MG63 (cell line): ENCODE data around the gene WNT3. TPM values are rescaled to one million over a fixed set of nuclear protein-coding genes. Genes with fewer than 3 reads are reported as not detected.

Source experiments
- DNase-seq: peaks from one replicate; pipeline ENCODE4 v3.0.0-alpha.2; 2020
- H3K27me3 ChIP-seq: fragments of 250-450 bp; sonication (Bioruptor Pico); 2 replicates; pipeline ENCODE4 v1.5.1; 2020; ENCODE audit warnings: mild to moderate bottlenecking, moderate library complexity
- H3K36me3 ChIP-seq: fragments of 250-450 bp; sonication (Bioruptor Pico); 2 replicates; pipeline ENCODE4 v1.5.1; 2020; ENCODE audit warnings: mild to moderate bottlenecking, moderate library complexity
- H3K4me3 ChIP-seq: fragments of 250-450 bp; sonication (Bioruptor Pico); 2 replicates; pipeline ENCODE4 v1.5.1; 2020; ENCODE audit warnings: mild to moderate bottlenecking, moderate library complexity
- H3K9me3 ChIP-seq: fragments of 250-450 bp; sonication (Bioruptor Pico); 2 replicates; pipeline ENCODE4 v1.5.1; 2020; ENCODE audit warnings: mild to moderate bottlenecking, moderate library complexity
- total RNA-seq: library from RNA; depleted of rRNA; stranded (reverse); fragments of >200 nt; shearing (Covaris generic); gene quantifications from 2 replicates; pipeline ENCODE4 v1.2.3, GENCODE V29; 2014; ENCODE audit warnings: low replicate concordance; rRNA removed

The WNT3 gene
- total RNA-seq, result 5.6 and 8.5 TPM in 2 replicates

- DNase-seq, result no peak
- H3K4me3 ChIP-seq, result no peak within 1 kb of the TSS
- no peaks in the 10 kb centered on the region for H3K36me3 ChIP-seq
- no peaks in the 10 kb centered on the region for H3K9me3 ChIP-seq
- H3K27me3 ChIP-seq, result peaks cover 22% of the 10 kb centered on the region
These were observed at the start of gene WNT3 for GRCh38 chr17:46818316-46818928. WNT3 (minus strand) TSS chr17:46818692; CDS start chr17:46818597, 95 bp downstream.

- Histone ChIP-seq H3K4me3 (no peak overlapping the region), H3K9me3 (no peaks in the 10 kb centered on the region), H3K27me3 (no peaks in the 10 kb centered on the region), H3K36me3 (no peaks in the 10 kb centered on the region)
- DNase-seq, result no peak
These were observed 48.3 kb upstream of the WNT3 start for GRCh38 chr17:46866747-46867146.

GRCh38 chr17:46866325-46866724 lies 47.8 kb upstream of the WNT3 start:
- DNase-seq, result no peak
- Histone ChIP-seq H3K27me3 (no peaks in the 10 kb centered on the region), H3K36me3 (no peaks in the 10 kb centered on the region), H3K4me3 (no peak overlapping the region), H3K9me3 (no peaks in the 10 kb centered on the region)

GRCh38 chr17:46865100-46865499 lies 46.6 kb upstream of the WNT3 start:
- no peaks in the 10 kb centered on the region for H3K27me3 ChIP-seq
- H3K4me3 ChIP-seq, result no peak overlapping the region
- no peaks in the 10 kb centered on the region for H3K9me3 ChIP-seq
- H3K36me3 ChIP-seq, result no peaks in the 10 kb centered on the region
- no peak for DNase-seq

- no peak overlapping the region for H3K4me3 ChIP-seq
- H3K36me3 ChIP-seq, result no peaks in the 10 kb centered on the region
- no peak for DNase-seq
- H3K27me3 ChIP-seq, result no peaks in the 10 kb centered on the region
- H3K9me3 ChIP-seq, result no peaks in the 10 kb centered on the region
These were observed 45.1 kb upstream of the WNT3 start for GRCh38 chr17:46863383-46864121.

GRCh38 chr17:46862949-46863348 lies 44.5 kb upstream of the WNT3 start:
- Histone ChIP-seq H3K4me3 (no peak overlapping the region), H3K27me3 (no peaks in the 10 kb centered on the region), H3K36me3 (no peaks in the 10 kb centered on the region), H3K9me3 (no peaks in the 10 kb centered on the region)
- DNase-seq, result no peak

GRCh38 chr17:46859996-46860395 lies 41.5 kb upstream of the WNT3 start:
- H3K36me3 ChIP-seq, result no peaks in the 10 kb centered on the region
- H3K4me3 ChIP-seq, result no peak overlapping the region
- H3K9me3 ChIP-seq, result no peaks in the 10 kb centered on the region; the same call in 1 of the 2 replicates
- DNase-seq, result no peak
- no peaks in the 10 kb centered on the region for H3K27me3 ChIP-seq

- peaks cover 3% of the 10 kb centered on the region; the same call in 1 of the 2 replicates for H3K27me3 ChIP-seq
- H3K4me3 ChIP-seq, result no peak overlapping the region
- H3K36me3 ChIP-seq, result no peaks in the 10 kb centered on the region
- no peak for DNase-seq
- H3K9me3 ChIP-seq, result no peaks in the 10 kb centered on the region; the same call in 1 of the 2 replicates
These were observed 39.1 kb upstream of the WNT3 start for GRCh38 chr17:46857600-46857999.

GRCh38 chr17:46854948-46855347 lies 36.5 kb upstream of the WNT3 start:
- no peaks in the 10 kb centered on the region for H3K36me3 ChIP-seq
- no peaks in the 10 kb centered on the region; the same call in 1 of the 2 replicates for H3K9me3 ChIP-seq
- DNase-seq, result no peak
- H3K4me3 ChIP-seq, result no peak overlapping the region
- peaks cover 22% of the 10 kb centered on the region for H3K27me3 ChIP-seq

GRCh38 chr17:46854515-46854914 lies 36.0 kb upstream of the WNT3 start:
- DNase-seq, result no peak
- H3K36me3 ChIP-seq, result no peaks in the 10 kb centered on the region
- no peak overlapping the region for H3K4me3 ChIP-seq
- peaks cover 25% of the 10 kb centered on the region for H3K27me3 ChIP-seq
- H3K9me3 ChIP-seq, result no peaks in the 10 kb centered on the region; the same call in 1 of the 2 replicates

- peaks cover 25% of the 10 kb centered on the region for H3K27me3 ChIP-seq
- H3K36me3 ChIP-seq, result no peaks in the 10 kb centered on the region
- no peaks in the 10 kb centered on the region; the same call in 1 of the 2 replicates for H3K9me3 ChIP-seq
- no peak for DNase-seq
- H3K4me3 ChIP-seq, result no peak overlapping the region
These were observed 35.5 kb upstream of the WNT3 start for GRCh38 chr17:46853896-46854444.

GRCh38 chr17:46851029-46851741 lies 32.7 kb upstream of the WNT3 start, which contains the start of gene WNT9B:
WNT9B (plus strand) TSS chr17:46851583; CDS start chr17:46851639, 56 bp downstream.
- H3K27me3 ChIP-seq, result peaks cover 29% of the 10 kb centered on the region

GRCh38 chr17:46850688-46851028 lies 32.2 kb upstream of the WNT3 start:
- Histone ChIP-seq H3K36me3 (no peaks in the 10 kb centered on the region), H3K27me3 (peaks cover 29% of the 10 kb centered on the region), H3K9me3 (no peaks in the 10 kb centered on the region), H3K4me3 (no peak overlapping the region)
- DNase-seq, result no peak

More at GRCh38 chr17:46851029-46851741, 32.7 kb upstream of the WNT3 start, which contains the start of gene WNT9B:
- Histone ChIP-seq H3K36me3 (no peaks in the 10 kb centered on the region), H3K9me3 (no peaks in the 10 kb centered on the region), H3K4me3 (peak within 1 kb of the TSS; percentile 21)
- DNase-seq, result peak; percentile 43

- Histone ChIP-seq H3K4me3 (no peak overlapping the region), H3K36me3 (no peaks in the 10 kb centered on the region), H3K9me3 (peaks cover 3% of the 10 kb centered on the region), H3K27me3 (peaks cover 32% of the 10 kb centered on the region)
- no peak for DNase-seq
These were observed 30.0 kb upstream of the WNT3 start for GRCh38 chr17:46848534-46848933.

GRCh38 chr17:46847204-46848191 lies 29.0 kb upstream of the WNT3 start:
- H3K27me3 ChIP-seq, result peaks cover 33% of the 10 kb centered on the region

GRCh38 chr17:46842835-46843234 lies 24.3 kb upstream of the WNT3 start:
- Histone ChIP-seq H3K4me3 (no peak overlapping the region), H3K27me3 (peaks cover 23% of the 10 kb centered on the region), H3K36me3 (no peaks in the 10 kb centered on the region), H3K9me3 (peaks cover 16% of the 10 kb centered on the region)
- DNase-seq, result no peak

More at GRCh38 chr17:46847204-46848191, 29.0 kb upstream of the WNT3 start:
- no peak for DNase-seq
- H3K9me3 ChIP-seq, result peaks cover 14% of the 10 kb centered on the region
- H3K4me3 ChIP-seq, result no peak overlapping the region
- H3K36me3 ChIP-seq, result no peaks in the 10 kb centered on the region
